Left lung (tissue), 10 donors: ENCODE measurements around the gene MOB1B. TPM values are rescaled to one million over a fixed set of nuclear protein-coding genes. Genes with fewer than 3 reads are reported as not detected.

Experiments
- ATAC-seq: fragments of 200-7000 bp; cut with Tn5 transposase; one replicate; pipeline ENCODE4 v1.9.1; 2020; ENCODE audit warnings: moderate library complexity
- DNase-seq, 4 donors: peaks; one replicate each; pipeline ENCODE4 v3.0.0-alpha.2; 2013 to 2020
- H3K27ac ChIP-seq, 2 donors: fragments of 200-600 bp; sonication (generic) in 1 of 2; one replicate each; pipeline versions ENCODE4 v1.5.0 to v1.8.0; 2020 to 2021
- H3K27me3 ChIP-seq, 2 donors: fragments of 200-600 bp; sonication (generic) in 1 of 2; one replicate each; pipeline versions ENCODE4 v1.5.0 to v1.8.0; 2020 to 2021
- H3K36me3 ChIP-seq, 2 donors: fragments of 200-600 bp; sonication (generic) in 1 of 2; one replicate each; pipeline versions ENCODE4 v1.5.0 to v1.8.0; 2020 to 2021
- H3K4me1 ChIP-seq, 2 donors: fragments of 200-600 bp; one replicate each; pipeline ENCODE4 v1.8.0; 2021
- H3K4me3 ChIP-seq, 2 donors: fragments of 200-600 bp; sonication (generic) in 1 of 2; one replicate each; pipeline versions ENCODE4 v1.5.0 to v1.8.0; 2020 to 2021; ENCODE audit warnings: mild to moderate bottlenecking in 1 of 2
- H3K9me3 ChIP-seq, 2 donors: fragments of 200-600 bp; sonication (generic) in 1 of 2; one replicate each; pipeline versions ENCODE4 v1.5.0 to v1.8.0; 2020 to 2021
- intact Hi-C, 2 donors: fragments of 100-400 bp; cut with DNase I; formaldehyde crosslinking; loops; one replicate each; pipeline versions ENCODE4 v1.11.2 to v1.14.2; 2022
- polyA plus RNA-seq, 6 donors: library from polyadenylated mRNA; unstranded; fragments of 120-200 nt; gene quantifications; one replicate each; pipeline ENCODE4 v1.2.1, GENCODE V29; 2013; ENCODE audit not compliant: insufficient read length in 6 of 6
- total RNA-seq, 2 donors: library from RNA; stranded (reverse); fragmentation: NEBNext Ultra II Directional; extraction: Animal tissue kit (Norgen Biotek cat#: 25700); gene quantifications; one replicate each; pipeline ENCODE4 v1.2.1, GENCODE V29; 2021
- TF ChIP-seq, protein P1 (sequence below), 2 donors: fragments of 200-600 bp; sonication (generic) in 1 of 2; IDR thresholded peaks; one replicate each; pipeline versions ENCODE4 v1.5.0 to v1.8.0; 2021; ENCODE audit warnings: antibody characterized with exemption in 2 of 2
- donor health status: DM: no; HTN: yes; CAD: no.
- donor health status: DM: no; HTN: no; CAD: no.

MOB1B gene
- total and polyA plus RNA-seq, 8 donors, result 28.3 to 51.3 (median 45.6) TPM

- intact Hi-C loops, result no loop called here
- no peak for ATAC-seq
Measured at GRCh38 chr4:70880739-70881138, 21.4 kb upstream of the MOB1B start.

DNA sequence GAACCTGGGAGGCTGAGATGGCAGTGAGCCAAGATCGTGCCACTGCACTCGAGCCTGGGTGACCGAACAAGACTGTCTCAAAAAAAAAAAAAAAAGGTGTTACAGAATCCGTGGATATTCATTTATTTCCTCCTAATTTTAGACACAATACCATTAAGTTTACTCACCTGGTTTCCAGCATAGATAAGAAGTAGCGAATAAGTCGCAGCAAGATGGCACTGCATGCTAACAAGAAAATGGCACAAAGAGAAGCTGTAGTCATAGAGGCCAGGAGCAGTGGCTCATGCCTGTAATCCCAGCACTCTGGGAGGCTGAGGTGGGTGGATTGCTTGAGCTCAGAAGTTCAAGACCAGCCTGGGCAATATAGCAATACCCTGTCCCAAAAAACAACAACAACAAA is 17.0 kb upstream of the MOB1B start:
- DNase-seq (no peak), ATAC-seq (no peak)
- Histone ChIP-seq H3K9me3 (no peaks in the 10 kb centered on the region), H3K4me1 (no peaks in the 10 kb centered on the region), H3K36me3 (no peaks in the 10 kb centered on the region), H3K27ac (no peak overlapping the region), H3K4me3 (no peak overlapping the region), H3K27me3 (no peaks in the 10 kb centered on the region)
- intact Hi-C loops, result no loop called here
- TF ChIP-seq, protein P1, sequence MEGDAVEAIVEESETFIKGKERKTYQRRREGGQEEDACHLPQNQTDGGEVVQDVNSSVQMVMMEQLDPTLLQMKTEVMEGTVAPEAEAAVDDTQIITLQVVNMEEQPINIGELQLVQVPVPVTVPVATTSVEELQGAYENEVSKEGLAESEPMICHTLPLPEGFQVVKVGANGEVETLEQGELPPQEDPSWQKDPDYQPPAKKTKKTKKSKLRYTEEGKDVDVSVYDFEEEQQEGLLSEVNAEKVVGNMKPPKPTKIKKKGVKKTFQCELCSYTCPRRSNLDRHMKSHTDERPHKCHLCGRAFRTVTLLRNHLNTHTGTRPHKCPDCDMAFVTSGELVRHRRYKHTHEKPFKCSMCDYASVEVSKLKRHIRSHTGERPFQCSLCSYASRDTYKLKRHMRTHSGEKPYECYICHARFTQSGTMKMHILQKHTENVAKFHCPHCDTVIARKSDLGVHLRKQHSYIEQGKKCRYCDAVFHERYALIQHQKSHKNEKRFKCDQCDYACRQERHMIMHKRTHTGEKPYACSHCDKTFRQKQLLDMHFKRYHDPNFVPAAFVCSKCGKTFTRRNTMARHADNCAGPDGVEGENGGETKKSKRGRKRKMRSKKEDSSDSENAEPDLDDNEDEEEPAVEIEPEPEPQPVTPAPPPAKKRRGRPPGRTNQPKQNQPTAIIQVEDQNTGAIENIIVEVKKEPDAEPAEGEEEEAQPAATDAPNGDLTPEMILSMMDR (IDR thresholded peaks at IDR 0.05), result no peak

More at GRCh38 chr4:70880739-70881138, 21.4 kb upstream of the MOB1B start:
- Histone ChIP-seq H3K36me3 (no peaks in the 10 kb centered on the region), H3K9me3 (no peaks in the 10 kb centered on the region), H3K27ac (no peak overlapping the region), H3K4me1 (no peaks in the 10 kb centered on the region), H3K27me3 (no peaks in the 10 kb centered on the region), H3K4me3 (no peak overlapping the region)
- no peak for DNase-seq
- TF ChIP-seq, protein P1 (IDR thresholded peaks at IDR 0.05), result no peak

GRCh38 chr4:70892086-70892769 is 9.9 kb upstream of the MOB1B start:
- no peaks in the 10 kb centered on the region for H3K4me1 ChIP-seq
- ATAC-seq (peak; percentile 43), DNase-seq (peak in 1 of 4 donors; percentile 76)
- no peaks in the 10 kb centered on the region for H3K27me3 ChIP-seq
- H3K36me3 ChIP-seq, result no peaks in the 10 kb centered on the region
- intact Hi-C loops, result no loop called here
- H3K4me3 ChIP-seq, result no peak overlapping the region
- H3K9me3 ChIP-seq, result no peaks in the 10 kb centered on the region
- H3K27ac ChIP-seq, result peak overlapping the region; percentile 13 to 36
- TF ChIP-seq, protein P1 (IDR thresholded peaks at IDR 0.05), result no peak

- Histone ChIP-seq H3K4me3 (no peak overlapping the region), H3K36me3 (no peaks in the 10 kb centered on the region), H3K9me3 (no peaks in the 10 kb centered on the region), H3K27me3 (no peaks in the 10 kb centered on the region), H3K27ac (no peak overlapping the region), H3K4me1 (no peaks in the 10 kb centered on the region)
- TF ChIP-seq, protein P1 (IDR thresholded peaks at IDR 0.05), result no peak
- ATAC-seq (no peak), DNase-seq (no peak)
- intact Hi-C loops, result no loop called here
Measured at GRCh38 chr4:70893790-70894189, 8.4 kb upstream of the MOB1B start.

GRCh38 chr4:70895405-70895804 is 6.8 kb upstream of the MOB1B start:
- Histone ChIP-seq H3K4me3 (no peak overlapping the region), H3K36me3 (no peaks in the 10 kb centered on the region), H3K4me1 (no peaks in the 10 kb centered on the region), H3K27me3 (no peaks in the 10 kb centered on the region), H3K9me3 (no peaks in the 10 kb centered on the region), H3K27ac (peak overlapping the region in 1 of 2 donors; percentile 8)
- peak in 1 of 4 donors; percentile 45 for DNase-seq
- ATAC-seq, result peak; percentile 79
- intact Hi-C loops, result no loop called here
- TF ChIP-seq, protein P1 (IDR thresholded peaks at IDR 0.05), result no peak
